Measurements from ENCODE around the gene MTPN. TPM values are rescaled to one million over a fixed set of nuclear protein-coding genes. Genes with fewer than 3 reads are reported as not detected.

The MTPN gene
- total RNA-seq, 2 experiments from 2014 or later: 91.3 to 281 TPM

DNA sequence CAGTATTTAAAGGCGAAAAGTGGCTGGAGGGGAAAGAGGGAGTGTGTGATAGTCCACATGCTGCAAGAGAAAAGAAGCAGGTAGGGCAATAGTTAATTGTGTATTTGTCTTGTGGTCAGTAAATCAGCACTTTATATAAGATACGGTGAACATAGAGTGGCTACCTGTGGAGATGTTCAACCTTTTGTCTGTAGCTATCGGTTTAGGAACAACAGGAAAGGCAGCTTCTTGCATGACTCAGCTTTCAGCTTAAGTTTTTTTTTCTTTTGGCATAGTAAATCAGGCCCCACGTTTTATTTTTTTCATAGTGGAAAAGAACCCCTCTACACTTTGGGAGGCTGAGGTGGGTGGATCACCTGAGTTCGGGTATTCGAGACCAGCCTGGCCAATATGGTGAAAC is 14.2 kb upstream of the MTPN start:
- DNase-seq (ENCODE audit: low spot score): no peak
- TF ChIP-seq, protein P1, sequence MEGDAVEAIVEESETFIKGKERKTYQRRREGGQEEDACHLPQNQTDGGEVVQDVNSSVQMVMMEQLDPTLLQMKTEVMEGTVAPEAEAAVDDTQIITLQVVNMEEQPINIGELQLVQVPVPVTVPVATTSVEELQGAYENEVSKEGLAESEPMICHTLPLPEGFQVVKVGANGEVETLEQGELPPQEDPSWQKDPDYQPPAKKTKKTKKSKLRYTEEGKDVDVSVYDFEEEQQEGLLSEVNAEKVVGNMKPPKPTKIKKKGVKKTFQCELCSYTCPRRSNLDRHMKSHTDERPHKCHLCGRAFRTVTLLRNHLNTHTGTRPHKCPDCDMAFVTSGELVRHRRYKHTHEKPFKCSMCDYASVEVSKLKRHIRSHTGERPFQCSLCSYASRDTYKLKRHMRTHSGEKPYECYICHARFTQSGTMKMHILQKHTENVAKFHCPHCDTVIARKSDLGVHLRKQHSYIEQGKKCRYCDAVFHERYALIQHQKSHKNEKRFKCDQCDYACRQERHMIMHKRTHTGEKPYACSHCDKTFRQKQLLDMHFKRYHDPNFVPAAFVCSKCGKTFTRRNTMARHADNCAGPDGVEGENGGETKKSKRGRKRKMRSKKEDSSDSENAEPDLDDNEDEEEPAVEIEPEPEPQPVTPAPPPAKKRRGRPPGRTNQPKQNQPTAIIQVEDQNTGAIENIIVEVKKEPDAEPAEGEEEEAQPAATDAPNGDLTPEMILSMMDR (conservative IDR thresholded peaks at IDR 0.05; ENCODE audit: low read length): no peak
- no peak for TF ChIP-seq EZH2phosphoT487 (IDR thresholded peaks at IDR 0.05; ENCODE audit: borderline replicate concordance, low read depth, low read length)
- H3K9me2 ChIP-seq (ENCODE audit: insufficient read depth, low read length): no peaks in the 10 kb centered on the region
- peaks cover 15% of the 10 kb centered on the region; the same call in 1 of the 2 replicates for H3K9me3 ChIP-seq (ENCODE audit: low read length)
- H3K4me1 ChIP-seq (ENCODE audit: insufficient read depth, low read length, poor library complexity, severe bottlenecking): no peaks in the 10 kb centered on the region
- H3K36me3 ChIP-seq (ENCODE audit: insufficient read depth, low read length): peaks cover 8% of the 10 kb centered on the region; the same call in 1 of the 2 replicates
- intact Hi-C loops (cut with micrococcal nuclease; ENCODE audit: unreplicated experiment): no loop called here
- H2AFZ ChIP-seq (ENCODE audit: low read length): no peak overlapping the region
- H3K4me2 ChIP-seq (ENCODE audit: low read length): no peak overlapping the region
- no peak overlapping the region for H3K4me3 ChIP-seq (ENCODE audit: low read depth, low read length, poor library complexity, severe bottlenecking)
- H4K20me1 ChIP-seq (ENCODE audit: insufficient read depth, low read length): no peaks in the 10 kb centered on the region
- ChIA-PET CTCF (ENCODE audit: unreplicated experiment) (interaction anchor here (0.5 kb wide), 1 partner anchor 380 kb away, joined by 3 read pairs; no protein-coding TSS in a partner anchor), POLR2A (interaction anchor here (0.6 to 3.8 kb wide), 6 partner anchors 8 to 182 kb away, joined by 3 to 16 read pairs (median 3); no protein-coding TSS in a partner anchor)
- 0 out of 2 replicates have a peak, but pooled peaks cover 2% of the 10 kb centered on the region for H3K79me2 ChIP-seq (ENCODE audit: insufficient read depth, low read depth, low read length)
- no peak overlapping the region for H3K27ac ChIP-seq (ENCODE audit: low read depth, low read length, poor library complexity, severe bottlenecking)
- BruUV-seq (replicated peaks): no TSS peak

DNA sequence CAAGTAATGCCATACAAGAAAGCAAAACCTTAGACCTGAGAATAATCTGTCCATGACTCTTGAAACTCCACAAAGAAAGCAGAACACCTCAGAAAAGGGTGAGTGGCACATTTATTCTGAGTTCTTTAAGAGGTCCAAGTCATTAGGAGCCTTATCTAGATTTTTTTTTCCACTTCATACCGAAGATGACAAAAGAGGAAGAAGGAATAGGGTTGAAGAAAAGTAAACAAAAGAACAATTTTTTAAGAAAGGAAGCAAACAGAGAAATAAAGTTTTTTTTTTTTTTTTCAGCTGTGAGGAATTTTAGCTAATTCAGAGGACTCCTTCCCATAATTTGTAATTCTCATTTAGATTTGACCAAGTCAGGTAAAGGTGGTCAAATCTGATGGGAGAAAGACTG is 13.1 kb upstream of the MTPN start:
- intact Hi-C loops (cut with micrococcal nuclease; ENCODE audit: unreplicated experiment): no loop called here
- Histone ChIP-seq H3K9me3 (ENCODE audit: low read length) (peaks cover 23% of the 10 kb centered on the region; the same call in 1 of the 2 replicates), H3K79me2 (ENCODE audit: insufficient read depth, low read depth, low read length) (peaks cover 3% of the 10 kb centered on the region; the same call in 1 of the 2 replicates), H3K4me1 (ENCODE audit: insufficient read depth, low read length, poor library complexity, severe bottlenecking) (no peaks in the 10 kb centered on the region), H3K4me2 (ENCODE audit: low read length) (no peak overlapping the region), H3K27ac (ENCODE audit: low read depth, low read length, poor library complexity, severe bottlenecking) (no peak overlapping the region), H2AFZ (ENCODE audit: low read length) (no peak overlapping the region), H3K36me3 (ENCODE audit: insufficient read depth, low read length) (peaks cover 14% of the 10 kb centered on the region), H3K9me2 (ENCODE audit: insufficient read depth, low read length) (no peaks in the 10 kb centered on the region), H4K20me1 (ENCODE audit: insufficient read depth, low read length) (no peaks in the 10 kb centered on the region), H3K4me3 (ENCODE audit: low read depth, low read length, poor library complexity, severe bottlenecking) (no peak overlapping the region)
- DNase-seq (ENCODE audit: low spot score): no peak
- POLR2A ChIA-PET: interaction anchor here (1.1 to 3.8 kb wide), 4 partner anchors 9 to 49 kb away, joined by 3 to 16 read pairs (median 5); no protein-coding TSS in a partner anchor
- TF ChIP-seq, protein P1 (conservative IDR thresholded peaks at IDR 0.05; ENCODE audit: low read length): no peak
- TF ChIP-seq EZH2phosphoT487 (IDR thresholded peaks at IDR 0.05; ENCODE audit: borderline replicate concordance, low read depth, low read length): no peak
- CTCF ChIA-PET (ENCODE audit: unreplicated experiment): no interaction called here
- BruUV-seq (replicated peaks): no TSS peak

Data from OCI-LY7 (cell line).